WTC11 (cell line): ENCODE results near the gene KANSL1L. TPM values are rescaled to one million over a fixed set of nuclear protein-coding genes. Genes with fewer than 3 reads are reported as not detected.

Source experiments
- ATAC-seq: fragments of 200-7000 bp; cut with Tn5 transposase; 2 replicates; pipeline ENCODE4 v1.10.0; 2021; ENCODE audit warnings: mild to moderate bottlenecking, moderate library complexity
- CTCF ChIA-PET: fragments of 300-600 bp; sonication (Branson Sonifier 250); formaldehyde crosslinking; loops from one replicate; lab custom pipeline; 2021; ENCODE audit warnings: antibody characterized with exemption; lab: Charles Lee
- POLR2A ChIA-PET: fragments of 350-600 bp; sonication (Branson Sonifier 250); formaldehyde crosslinking; loops from one replicate; lab custom pipeline; 2021; ENCODE audit warnings: antibody characterized with exemption; lab: Charles Lee
- DNase-seq: peaks from one replicate; pipeline ENCODE4 v3.0.0; 2021; ENCODE audit warnings: low spot score
- H3K27ac Mint-ChIP-seq: 2 replicates; pipeline ENCODE4 v1.8.0; 2021; ENCODE audit warnings: mixed read lengths
- H3K27me3 Mint-ChIP-seq: 2 replicates; pipeline ENCODE4 v1.8.0; 2021; ENCODE audit warnings: low read depth, mild to moderate bottlenecking, moderate library complexity, mixed read lengths
- H3K36me3 Mint-ChIP-seq: 2 replicates; pipeline ENCODE4 v1.8.0; 2021; ENCODE audit warnings: mixed read lengths
- H3K4me1 Mint-ChIP-seq: 2 replicates; pipeline ENCODE4 v1.8.0; 2022; ENCODE audit warnings: mixed read lengths
- H3K4me3 Mint-ChIP-seq: 2 replicates; pipeline ENCODE4 v1.8.0; 2021; ENCODE audit warnings: mild to moderate bottlenecking, moderate library complexity, mixed read lengths
- H3K9me3 Mint-ChIP-seq: 2 replicates; pipeline ENCODE4 v1.8.0; 2021; ENCODE audit warnings: mixed read lengths
- E2F5 ChIP-seq: sonication (generic); formaldehyde crosslinking; IDR thresholded peaks from 2 replicates; pipeline ENCODE4 v1.8.1; 2022; ENCODE audit warnings: mild to moderate bottlenecking, moderate library complexity, missing genetic modification reagents
- ELF4 ChIP-seq: sonication (generic); formaldehyde crosslinking; IDR thresholded peaks from 2 replicates; pipeline ENCODE4 v1.8.1; 2022; ENCODE audit warnings: low read depth, mild to moderate bottlenecking, moderate library complexity, missing genetic modification reagents
- FOXJ3 ChIP-seq: sonication (generic); formaldehyde crosslinking; IDR thresholded peaks from 2 replicates; pipeline ENCODE4 v1.9.0; 2021; ENCODE audit warnings: missing genetic modification reagents, mild to moderate bottlenecking, borderline replicate concordance
- GABPB1 ChIP-seq: sonication (generic); formaldehyde crosslinking; IDR thresholded peaks from 2 replicates; pipeline ENCODE4 v1.8.1; 2023; ENCODE audit warnings: mild to moderate bottlenecking, missing genetic modification reagents
- GRHL2 ChIP-seq: fragments of 250-450 bp; sonication (Bioruptor Pico); IDR thresholded peaks from 2 replicates; pipeline ENCODE4 v1.8.0; 2022; ENCODE audit warnings: mild to moderate bottlenecking, moderate library complexity; ENCODE audit not compliant: insufficient replicate concordance, severe bottlenecking
- HMGA2 ChIP-seq: fragments of 250-450 bp; sonication (Bioruptor Pico); IDR thresholded peaks from 2 replicates; pipeline ENCODE4 v1.4.0; 2021; ENCODE audit warnings: mild to moderate bottlenecking, moderate library complexity
- IRF1 ChIP-seq: sonication (generic); formaldehyde crosslinking; IDR thresholded peaks from 2 replicates; pipeline ENCODE4 v1.8.0; 2023; ENCODE audit warnings: missing genetic modification reagents
- IRF2 ChIP-seq: sonication (generic); formaldehyde crosslinking; IDR thresholded peaks from 2 replicates; pipeline ENCODE4 v1.8.0; 2022; ENCODE audit warnings: low read depth, missing genetic modification reagents, borderline replicate concordance
- PRDM15 ChIP-seq: sonication (generic); formaldehyde crosslinking; IDR thresholded peaks from 2 replicates; pipeline ENCODE4 v1.8.0; 2022; ENCODE audit warnings: missing genetic modification reagents
- PRRX2 ChIP-seq: fragments of 250-450 bp; sonication (Bioruptor Pico); IDR thresholded peaks from 2 replicates; pipeline ENCODE4 v1.8.0; 2021; ENCODE audit warnings: mild to moderate bottlenecking
- RELA ChIP-seq: sonication (generic); formaldehyde crosslinking; IDR thresholded peaks from 2 replicates; pipeline ENCODE4 v1.8.1; 2022; ENCODE audit warnings: missing genetic modification reagents, mild to moderate bottlenecking, borderline replicate concordance
- SOX15 ChIP-seq: fragments of 250-450 bp; sonication (Bioruptor Pico); IDR thresholded peaks from 2 replicates; pipeline ENCODE4 v1.9.0; 2021; ENCODE audit warnings: mild to moderate bottlenecking
- TCF7 ChIP-seq: sonication (generic); formaldehyde crosslinking; IDR thresholded peaks from 2 replicates; pipeline ENCODE4 v1.8.0; 2022; ENCODE audit warnings: mild to moderate bottlenecking, low read depth, missing genetic modification reagents, moderate library complexity
- ZBTB21 ChIP-seq: sonication (generic); formaldehyde crosslinking; IDR thresholded peaks from 2 replicates; pipeline ENCODE4 v1.8.1; 2023; ENCODE audit warnings: mild to moderate bottlenecking, missing genetic modification reagents, borderline replicate concordance
- ZNF232 ChIP-seq: sonication (generic); formaldehyde crosslinking; IDR thresholded peaks from 2 replicates; pipeline ENCODE4 v1.8.0; 2022; ENCODE audit warnings: mild to moderate bottlenecking, missing genetic modification reagents
- ZNF263 ChIP-seq: sonication (generic); formaldehyde crosslinking; IDR thresholded peaks from 2 replicates; pipeline ENCODE4 v1.8.1; 2022; ENCODE audit warnings: low read depth, mild to moderate bottlenecking, moderate library complexity, missing genetic modification reagents
- ZNF671 ChIP-seq: fragments of 250-450 bp; sonication (Bioruptor Pico); IDR thresholded peaks from 2 replicates; pipeline ENCODE4 v1.8.0; 2021; ENCODE audit warnings: mild to moderate bottlenecking
- total RNA-seq: library from RNA; stranded (reverse); gene quantifications from 3 replicates; pipeline ENCODE4 v1.2.3, GENCODE V29; 2021
- TF ChIP-seq, protein P1 (sequence below): fragments of 250-450 bp; sonication (Bioruptor Pico); IDR thresholded peaks from 2 replicates; pipeline ENCODE4 v1.8.0; 2021; ENCODE audit warnings: mild to moderate bottlenecking
- TF ChIP-seq, protein P2 (sequence below): fragments of 200-600 bp; IDR thresholded peaks from 2 replicates; pipeline ENCODE4 v1.8.0; 2022; ENCODE audit warnings: antibody characterized with exemption
- TF ChIP-seq, protein P3 (sequence below): sonication (generic); formaldehyde crosslinking; IDR thresholded peaks from 2 replicates; pipeline ENCODE4 v1.8.1; 2023; ENCODE audit warnings: mild to moderate bottlenecking, missing genetic modification reagents, moderate library complexity

Gene KANSL1L
- total RNA-seq, 1 experiment from 2014 or later: 11.4 TPM

- POLR2A ChIA-PET: no interaction called here
- CTCF ChIA-PET: no interaction called here
- no peak for TF ChIP-seq IRF1 (CRISPR knock-in tag)
- TF ChIP-seq ZNF232 (CRISPR knock-in tag): no peak
- no peak for TF ChIP-seq GABPB1 (CRISPR knock-in tag)
- no peak for TF ChIP-seq TCF7 (CRISPR knock-in tag)
- TF ChIP-seq, protein P1, sequence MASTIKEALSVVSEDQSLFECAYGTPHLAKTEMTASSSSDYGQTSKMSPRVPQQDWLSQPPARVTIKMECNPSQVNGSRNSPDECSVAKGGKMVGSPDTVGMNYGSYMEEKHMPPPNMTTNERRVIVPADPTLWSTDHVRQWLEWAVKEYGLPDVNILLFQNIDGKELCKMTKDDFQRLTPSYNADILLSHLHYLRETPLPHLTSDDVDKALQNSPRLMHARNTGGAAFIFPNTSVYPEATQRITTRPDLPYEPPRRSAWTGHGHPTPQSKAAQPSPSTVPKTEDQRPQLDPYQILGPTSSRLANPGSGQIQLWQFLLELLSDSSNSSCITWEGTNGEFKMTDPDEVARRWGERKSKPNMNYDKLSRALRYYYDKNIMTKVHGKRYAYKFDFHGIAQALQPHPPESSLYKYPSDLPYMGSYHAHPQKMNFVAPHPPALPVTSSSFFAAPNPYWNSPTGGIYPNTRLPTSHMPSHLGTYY (CRISPR knock-in tag): no peak
- TF ChIP-seq ZNF263 (CRISPR knock-in tag): no peak
- no peak for TF ChIP-seq PRDM15
- TF ChIP-seq ELF4 (CRISPR knock-in tag): no peak
- TF ChIP-seq, protein P2, sequence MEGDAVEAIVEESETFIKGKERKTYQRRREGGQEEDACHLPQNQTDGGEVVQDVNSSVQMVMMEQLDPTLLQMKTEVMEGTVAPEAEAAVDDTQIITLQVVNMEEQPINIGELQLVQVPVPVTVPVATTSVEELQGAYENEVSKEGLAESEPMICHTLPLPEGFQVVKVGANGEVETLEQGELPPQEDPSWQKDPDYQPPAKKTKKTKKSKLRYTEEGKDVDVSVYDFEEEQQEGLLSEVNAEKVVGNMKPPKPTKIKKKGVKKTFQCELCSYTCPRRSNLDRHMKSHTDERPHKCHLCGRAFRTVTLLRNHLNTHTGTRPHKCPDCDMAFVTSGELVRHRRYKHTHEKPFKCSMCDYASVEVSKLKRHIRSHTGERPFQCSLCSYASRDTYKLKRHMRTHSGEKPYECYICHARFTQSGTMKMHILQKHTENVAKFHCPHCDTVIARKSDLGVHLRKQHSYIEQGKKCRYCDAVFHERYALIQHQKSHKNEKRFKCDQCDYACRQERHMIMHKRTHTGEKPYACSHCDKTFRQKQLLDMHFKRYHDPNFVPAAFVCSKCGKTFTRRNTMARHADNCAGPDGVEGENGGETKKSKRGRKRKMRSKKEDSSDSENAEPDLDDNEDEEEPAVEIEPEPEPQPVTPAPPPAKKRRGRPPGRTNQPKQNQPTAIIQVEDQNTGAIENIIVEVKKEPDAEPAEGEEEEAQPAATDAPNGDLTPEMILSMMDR: no peak
- no peak for TF ChIP-seq IRF2 (CRISPR knock-in tag)
- TF ChIP-seq GRHL2 (CRISPR knock-in tag): no peak
- TF ChIP-seq HMGA2 (CRISPR knock-in tag): no peak
- no peak for TF ChIP-seq E2F5 (CRISPR knock-in tag)
- Mint-ChIP-seq H3K27me3 (no peaks in the 10 kb centered on the region), H3K36me3 (peaks cover 27% of the 10 kb centered on the region), H3K4me1 (no peaks in the 10 kb centered on the region), H3K4me3 (no peak overlapping the region), H3K9me3 (peaks cover 32% of the 10 kb centered on the region), H3K27ac (no peak overlapping the region)
- ATAC-seq (no peak), DNase-seq (no peak)
Observed at GRCh38 chr2:210049831-210050230, 121.4 kb downstream of the KANSL1L start.

- Mint-ChIP-seq H3K9me3 (peaks cover 21% of the 10 kb centered on the region), H3K27me3 (no peaks in the 10 kb centered on the region), H3K4me1 (no peaks in the 10 kb centered on the region), H3K27ac (no peak overlapping the region), H3K4me3 (no peak overlapping the region), H3K36me3 (peaks cover 14% of the 10 kb centered on the region)
- DNase-seq (no peak), ATAC-seq (peak; percentile 44)
- ChIA-PET CTCF (no interaction called here), POLR2A (no interaction called here)
- TF ChIP-seq SOX15 (CRISPR knock-in tag) (no peak), FOXJ3 (CRISPR knock-in tag) (no peak), ZBTB21 (CRISPR knock-in tag) (no peak), PRRX2 (CRISPR knock-in tag) (no peak), ZNF671 (no peak), RELA (CRISPR knock-in tag) (no peak), IRF2 (CRISPR knock-in tag) (no peak)
- TF ChIP-seq, protein P3, sequence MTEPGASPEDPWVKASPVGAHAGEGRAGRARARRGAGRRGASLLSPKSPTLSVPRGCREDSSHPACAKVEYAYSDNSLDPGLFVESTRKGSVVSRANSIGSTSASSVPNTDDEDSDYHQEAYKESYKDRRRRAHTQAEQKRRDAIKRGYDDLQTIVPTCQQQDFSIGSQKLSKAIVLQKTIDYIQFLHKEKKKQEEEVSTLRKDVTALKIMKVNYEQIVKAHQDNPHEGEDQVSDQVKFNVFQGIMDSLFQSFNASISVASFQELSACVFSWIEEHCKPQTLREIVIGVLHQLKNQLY: no peak
Observed at GRCh38 chr2:210046851-210047500, 124.2 kb downstream of the KANSL1L start.
